HG03095 (cell line): Measurements from ENCODE around the gene PATJ.
"Not testable (repeated sequence)": the region's sequence is repeated elsewhere in the genome, so short reads cannot be mapped to it uniquely, and the experiment has no call there.

Source experiments
- ATAC-seq: cut with Tn5 transposase; IDR thresholded peaks from one replicate; pipeline ENCODE4 v1.9.1; 2021; ENCODE audit warnings: moderate library complexity; ENCODE audit not compliant: unreplicated experiment

PATJ gene

DNA sequence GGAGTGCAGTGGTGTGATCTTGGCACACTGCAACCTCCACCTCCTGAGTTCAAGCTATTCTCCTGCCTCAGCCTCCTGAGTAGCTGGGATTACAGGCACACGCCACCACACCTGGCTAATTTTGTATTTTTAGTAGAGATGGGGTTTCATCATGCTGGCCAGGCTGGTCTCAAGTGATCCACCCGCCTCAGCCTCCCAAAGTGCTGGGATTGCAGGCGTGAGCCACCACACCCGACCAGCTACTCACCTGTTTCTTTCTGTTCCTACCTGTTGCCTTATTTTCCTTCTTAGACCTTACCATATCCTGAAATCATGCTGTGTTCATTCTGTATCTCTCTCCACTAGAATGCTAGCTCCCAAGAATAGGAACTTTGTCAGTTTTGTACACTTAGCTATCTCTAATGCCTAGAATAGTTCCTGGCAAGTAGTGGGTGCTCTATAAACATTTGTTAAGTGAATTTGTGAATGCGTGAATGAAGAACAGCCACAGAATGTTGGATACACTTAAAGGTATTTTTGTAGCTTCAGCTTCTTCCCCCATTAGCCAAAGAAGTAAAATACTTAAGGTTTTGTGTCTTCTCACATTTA lies 137.7 kb downstream of the PATJ start:
- ATAC-seq = not testable (repeated sequence)

GRCh38 chr1:61887076-61887867 lies 145.0 kb downstream of the PATJ start:
- no peak for ATAC-seq

DNA sequence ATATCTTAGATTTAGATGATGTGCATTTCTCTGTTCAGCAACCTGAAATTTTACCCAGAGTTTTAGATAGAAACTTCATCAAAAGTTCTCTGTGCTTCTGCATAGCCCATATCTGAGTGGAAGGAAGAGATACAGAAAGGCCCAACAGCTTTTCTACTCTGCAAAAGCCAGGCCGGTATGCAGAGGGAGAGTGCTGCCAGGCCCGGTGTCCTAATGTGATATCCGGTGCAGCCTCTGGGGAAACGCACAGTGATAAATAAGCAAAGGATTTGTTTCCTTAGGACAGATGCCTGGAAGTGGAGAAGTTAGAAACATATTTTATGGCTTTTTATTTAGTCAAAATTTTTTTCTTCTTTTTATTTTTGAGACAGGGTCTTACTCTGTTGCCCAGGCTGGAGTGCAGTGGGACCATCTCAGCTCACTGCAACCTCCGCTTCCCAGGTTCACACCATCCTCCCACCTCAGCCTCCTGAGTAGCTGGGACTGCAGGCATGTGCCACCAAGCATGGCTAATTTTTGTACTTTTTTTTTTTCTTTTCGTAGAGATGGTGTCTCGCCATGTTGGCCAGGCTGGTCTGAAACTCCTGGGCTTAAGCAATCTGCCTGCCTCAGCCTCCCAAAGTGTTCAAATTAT lies 145.8 kb downstream of the PATJ start:
- no peak for ATAC-seq

DNA sequence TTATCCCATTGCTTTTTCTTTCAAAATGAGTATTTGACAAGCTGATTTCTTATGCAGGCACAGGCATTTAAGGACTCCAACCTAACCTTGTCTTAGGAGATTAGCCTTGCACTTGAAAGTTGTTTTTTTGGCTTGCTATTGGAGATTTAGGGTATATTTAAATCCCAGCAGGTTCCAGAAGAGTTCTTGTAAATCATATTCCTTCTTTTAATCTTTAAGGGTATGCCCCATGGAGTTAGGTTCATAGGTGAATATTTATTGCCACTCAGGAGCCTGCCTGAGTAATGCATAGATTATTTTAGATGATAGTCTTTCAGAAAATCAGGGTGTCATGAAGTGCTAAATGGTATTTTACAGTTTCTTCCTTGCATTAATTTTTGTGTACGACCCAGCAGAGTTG lies 146.5 kb downstream of the PATJ start:
- ATAC-seq = no peak

DNA sequence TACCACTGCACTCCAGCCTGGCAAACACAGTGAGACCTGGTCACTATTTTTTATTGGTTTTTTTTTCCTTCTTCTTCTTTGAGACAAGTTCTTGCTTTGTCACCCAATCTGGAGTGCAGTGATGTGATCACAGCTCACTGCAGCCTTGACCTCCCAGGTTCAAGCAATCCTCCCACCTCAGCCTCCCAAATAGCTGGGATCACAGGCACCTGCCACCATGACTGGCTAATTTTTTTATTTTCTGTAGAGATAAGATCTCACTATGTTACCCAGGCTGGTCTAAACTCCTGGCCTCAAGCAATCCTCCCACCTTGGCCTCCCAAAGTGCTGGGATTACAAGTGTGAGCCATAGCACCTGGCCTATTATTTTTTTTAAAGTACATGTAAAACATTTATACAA lies 148.2 kb downstream of the PATJ start:
- ATAC-seq = not testable (repeated sequence)

DNA sequence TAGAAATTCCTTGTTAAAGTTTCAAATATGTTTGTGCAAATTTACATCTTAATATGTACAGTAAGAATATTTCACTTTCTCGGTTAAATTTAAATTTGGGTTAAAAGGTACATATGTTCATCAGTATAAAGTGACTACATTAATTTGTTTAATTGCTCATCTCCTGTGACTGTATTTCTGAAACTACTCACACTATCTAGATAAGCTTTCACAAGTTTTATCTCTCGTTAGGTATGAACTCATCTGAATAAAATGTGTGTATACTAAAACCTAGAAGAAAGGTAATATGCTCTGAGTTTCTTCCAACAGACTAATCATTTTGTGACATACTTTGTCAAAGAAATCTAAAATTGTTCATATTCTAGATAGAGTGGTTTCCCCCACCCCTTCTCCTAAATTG lies 150.7 kb downstream of the PATJ start:
- no peak for ATAC-seq

DNA sequence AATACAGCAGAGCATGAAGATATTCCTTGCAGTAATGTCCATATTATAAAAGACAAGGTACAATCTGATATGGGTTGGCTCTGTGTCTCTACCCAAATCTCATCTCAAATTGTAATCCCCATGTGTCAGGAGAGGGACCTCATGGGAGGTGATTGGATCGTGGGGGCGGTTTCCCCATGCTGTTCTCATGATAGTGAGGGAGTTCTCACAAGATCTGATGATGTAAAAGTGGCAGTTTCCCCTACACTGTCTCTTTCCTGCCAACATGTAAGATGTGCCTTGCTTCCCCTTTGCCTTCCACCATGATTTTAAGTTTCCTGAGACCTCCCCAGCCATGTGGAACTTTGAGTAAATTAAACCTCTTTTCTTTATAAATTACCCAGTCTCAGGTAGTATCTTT lies 152.0 kb downstream of the PATJ start:
- ATAC-seq = not testable (repeated sequence)

- no peak for ATAC-seq
These were observed 152.9 kb downstream of the PATJ start for GRCh38 chr1:61895175-61895574.

DNA sequence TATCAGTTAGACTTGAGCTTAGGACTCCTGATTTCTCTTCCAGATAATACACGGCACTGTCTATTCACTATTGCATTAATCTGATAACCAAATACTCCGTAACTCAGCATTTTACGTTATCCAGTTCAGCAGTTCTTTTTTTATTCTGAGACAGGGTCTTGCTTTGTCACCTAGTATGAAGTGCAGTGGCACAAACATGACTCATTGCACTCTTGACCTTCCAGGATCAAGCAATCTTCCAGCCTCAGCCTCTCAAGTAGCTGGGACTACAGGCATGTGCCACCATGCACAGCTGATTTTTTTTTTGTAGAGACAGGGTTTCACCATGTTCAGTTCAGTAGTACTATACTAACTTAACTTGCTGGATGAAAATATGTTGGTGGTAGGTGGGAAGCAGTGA lies 156.4 kb downstream of the PATJ start:
- ATAC-seq = no peak

DNA sequence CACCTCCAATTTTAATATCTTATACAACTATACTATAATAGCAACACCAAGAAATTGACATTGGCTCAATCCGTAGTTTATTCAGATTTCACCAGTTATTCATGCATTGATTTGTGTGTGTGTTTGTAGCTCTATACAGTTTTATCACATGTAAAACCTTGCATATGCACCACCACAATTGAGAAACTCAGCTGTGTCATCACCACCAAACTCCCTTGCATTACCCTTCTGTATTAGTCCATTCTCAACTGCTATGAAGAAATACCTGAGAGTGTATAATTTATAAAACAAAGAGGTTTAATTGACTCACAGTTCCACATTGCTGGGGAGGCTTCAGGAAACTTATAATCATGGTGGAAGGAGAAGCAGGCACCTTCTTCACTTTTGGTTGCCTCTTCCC lies 162.1 kb downstream of the PATJ start:
- ATAC-seq = no peak

DNA sequence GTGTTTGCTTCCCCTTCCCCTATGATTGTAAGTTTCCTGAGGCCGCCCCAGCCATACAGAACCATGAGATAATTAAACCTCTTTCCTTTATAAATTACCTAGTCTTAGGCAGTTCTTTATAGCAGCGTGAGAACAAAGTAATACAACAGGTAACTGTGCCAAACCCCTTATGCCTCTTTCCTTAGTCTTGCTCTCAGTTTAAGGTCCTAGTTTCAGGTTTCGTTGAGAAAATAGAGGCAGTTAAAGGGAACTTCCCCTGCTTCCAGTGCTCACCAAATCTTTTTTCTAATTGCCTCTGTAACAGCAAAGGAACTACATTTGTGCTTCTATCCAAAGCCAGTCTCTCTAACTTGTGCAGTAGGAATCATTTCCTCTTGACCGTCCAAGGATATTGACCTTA lies 164.8 kb downstream of the PATJ start:
- ATAC-seq = no peak

GRCh38 chr1:61910035-61910434 lies 167.8 kb downstream of the PATJ start:
- no peak for ATAC-seq

DNA sequence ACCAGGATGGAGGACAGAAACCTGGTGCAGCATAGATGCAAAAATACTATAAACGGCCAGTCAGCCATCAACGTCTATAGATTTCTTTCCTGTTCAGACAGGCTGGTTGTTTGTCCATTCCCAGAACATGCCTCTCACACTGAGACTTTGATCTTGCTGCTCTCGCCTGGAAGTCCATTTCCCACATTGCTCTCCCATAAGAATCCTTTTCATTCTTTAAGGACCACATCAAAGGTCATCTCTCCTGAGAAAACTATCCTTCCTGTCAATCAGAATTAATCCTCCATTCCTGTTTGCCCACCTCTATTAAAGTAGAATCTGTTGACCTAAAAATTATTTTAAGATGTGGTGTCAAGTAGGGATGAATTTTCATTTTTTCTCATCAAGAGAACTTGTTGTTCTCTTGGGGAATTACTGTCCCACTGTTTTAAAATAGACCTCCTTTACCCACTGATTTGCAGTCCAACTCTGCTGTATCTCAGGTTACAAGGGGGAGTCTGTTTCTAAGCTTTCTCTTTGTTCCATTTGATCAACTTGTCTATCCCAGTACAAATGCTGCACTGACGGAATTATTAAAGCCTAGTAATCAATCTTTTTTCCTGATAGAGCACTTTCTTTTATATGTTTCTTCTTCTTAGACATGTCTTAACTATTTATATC lies 172.7 kb downstream of the PATJ start:
- ATAC-seq = no peak

GRCh38 chr1:61921435-61921834 lies 179.2 kb downstream of the PATJ start:
- ATAC-seq = no peak

GRCh38 chr1:61922950-61923480 lies 180.7 kb downstream of the PATJ start:
- no peak for ATAC-seq

GRCh38 chr1:61925591-61926298 lies 183.5 kb downstream of the PATJ start:
- ATAC-seq = no peak

DNA sequence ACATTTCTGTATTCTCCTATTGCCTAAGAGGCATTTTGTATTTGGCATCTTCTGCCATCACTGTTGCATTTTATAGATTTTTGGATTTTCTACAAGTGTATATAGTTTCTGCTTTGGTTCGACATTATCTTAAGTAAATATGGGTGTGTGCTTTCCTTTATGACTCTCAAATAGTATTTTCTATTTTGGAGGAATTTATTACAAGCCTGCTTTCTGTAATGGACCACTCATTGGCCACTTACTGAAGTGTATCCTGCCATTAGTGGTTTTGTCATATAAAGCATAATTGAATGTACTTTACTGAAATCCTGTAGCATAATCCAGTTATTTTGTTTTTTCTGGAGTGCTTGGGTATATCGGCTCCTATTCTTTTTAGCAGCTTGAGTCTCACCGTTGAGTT lies 184.3 kb downstream of the PATJ start:
- no peak for ATAC-seq

- ATAC-seq = no peak
These were observed 187.9 kb downstream of the PATJ start for GRCh38 chr1:61930116-61930645.

GRCh38 chr1:61931587-61932279 lies 189.5 kb downstream of the PATJ start:
- no peak for ATAC-seq

DNA sequence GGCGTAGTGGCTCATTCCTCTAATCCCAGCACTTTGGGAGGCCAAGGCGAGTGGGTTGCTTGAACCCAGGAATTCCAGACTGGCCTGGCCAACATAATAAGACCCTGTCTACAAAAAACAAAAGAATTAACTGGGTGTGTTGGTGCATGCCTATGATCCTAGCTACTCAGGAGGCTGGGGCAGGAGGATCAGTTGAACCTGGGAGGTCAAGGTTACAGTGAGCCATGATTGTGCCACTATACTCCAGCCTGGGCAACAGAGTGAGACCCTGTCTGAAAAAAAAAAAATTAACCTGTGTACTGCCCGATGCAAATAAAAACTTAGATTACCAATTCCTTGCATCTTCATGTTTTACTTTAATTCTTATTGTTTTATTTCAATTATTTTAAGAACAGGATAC lies 193.2 kb downstream of the PATJ start:
- no peak for ATAC-seq
